Measurements from ENCODE around the gene KNOP1. TPM values are rescaled to one million over a fixed set of nuclear protein-coding genes. Genes with fewer than 3 reads are reported as not detected.

Gene KNOP1
- total RNA-seq, 1 experiment from 2014 or later: 99.0 TPM

GRCh38 chr16:19678804-19679203 is 39.2 kb downstream of the KNOP1 start:
- DNase-seq: no peak
- H3K27me3 Mint-ChIP-seq (ENCODE audit: unreplicated experiment): no peaks in the 10 kb centered on the region
- H3K36me3 Mint-ChIP-seq (ENCODE audit: insufficient read depth, unreplicated experiment): peaks cover 7% of the 10 kb centered on the region
- CTCF ChIA-PET: no interaction called here
- intact Hi-C loops (cut with micrococcal nuclease; ENCODE audit: unreplicated experiment): no loop called here
- H3K27ac Mint-ChIP-seq (ENCODE audit: unreplicated experiment): no peak overlapping the region
- no peak for TF ChIP-seq CTCF (IDR thresholded peaks at IDR 0.05; ENCODE audit: unreplicated experiment)
- H3K4me3 Mint-ChIP-seq (ENCODE audit: low read depth, unreplicated experiment): no peak overlapping the region
- H3K4me1 Mint-ChIP-seq (ENCODE audit: low read depth, unreplicated experiment): peaks cover 13% of the 10 kb centered on the region
- no peaks in the 10 kb centered on the region for H3K9me3 Mint-ChIP-seq (ENCODE audit: low read depth, unreplicated experiment)
- BruUV-seq (replicated peaks): no TSS peak

- Mint-ChIP-seq H3K36me3 (ENCODE audit: insufficient read depth, unreplicated experiment) (peaks cover 7% of the 10 kb centered on the region), H3K27ac (ENCODE audit: unreplicated experiment) (peak overlapping the region; percentile 58), H3K4me3 (ENCODE audit: low read depth, unreplicated experiment) (no peak overlapping the region), H3K27me3 (ENCODE audit: unreplicated experiment) (no peaks in the 10 kb centered on the region), H3K9me3 (ENCODE audit: low read depth, unreplicated experiment) (no peaks in the 10 kb centered on the region), H3K4me1 (ENCODE audit: low read depth, unreplicated experiment) (peaks cover 13% of the 10 kb centered on the region)
- CTCF ChIA-PET: interaction anchor here (0.5 to 1.0 kb wide), 3 partner anchors 12 to 249 kb away, joined by 3 to 5 read pairs (median 3); no protein-coding TSS in a partner anchor
- intact Hi-C loops (cut with micrococcal nuclease; ENCODE audit: unreplicated experiment): no loop called here
- BruUV-seq (replicated peaks): no TSS peak
- no peak for DNase-seq
- TF ChIP-seq CTCF (IDR thresholded peaks at IDR 0.05; ENCODE audit: unreplicated experiment): no peak
Measured at GRCh38 chr16:19677402-19677801, 40.6 kb downstream of the KNOP1 start.

GRCh38 chr16:19674485-19674884 is 43.5 kb downstream of the KNOP1 start:
- intact Hi-C loops (cut with micrococcal nuclease; ENCODE audit: unreplicated experiment): no loop called here
- no TSS peak for BruUV-seq (replicated peaks)
- H3K4me3 Mint-ChIP-seq (ENCODE audit: low read depth, unreplicated experiment): no peak overlapping the region
- no peak for TF ChIP-seq CTCF (IDR thresholded peaks at IDR 0.05; ENCODE audit: unreplicated experiment)
- H3K27me3 Mint-ChIP-seq (ENCODE audit: unreplicated experiment): no peaks in the 10 kb centered on the region
- no peak for DNase-seq
- no peaks in the 10 kb centered on the region for H3K4me1 Mint-ChIP-seq (ENCODE audit: low read depth, unreplicated experiment)
- H3K9me3 Mint-ChIP-seq (ENCODE audit: low read depth, unreplicated experiment): no peaks in the 10 kb centered on the region
- H3K36me3 Mint-ChIP-seq (ENCODE audit: insufficient read depth, unreplicated experiment): no peaks in the 10 kb centered on the region
- H3K27ac Mint-ChIP-seq (ENCODE audit: unreplicated experiment): no peak overlapping the region
- CTCF ChIA-PET: interaction anchor here (0.7 kb wide), 1 partner anchor 1838 kb away, joined by 12 read pairs; no protein-coding TSS in a partner anchor

- no peaks in the 10 kb centered on the region for H3K9me3 Mint-ChIP-seq (ENCODE audit: low read depth, unreplicated experiment)
- H3K4me3 Mint-ChIP-seq (ENCODE audit: low read depth, unreplicated experiment): no peak overlapping the region
- no peaks in the 10 kb centered on the region for H3K27me3 Mint-ChIP-seq (ENCODE audit: unreplicated experiment)
- no TSS peak for BruUV-seq (replicated peaks)
- H3K27ac Mint-ChIP-seq (ENCODE audit: unreplicated experiment): no peak overlapping the region
- H3K36me3 Mint-ChIP-seq (ENCODE audit: insufficient read depth, unreplicated experiment): no peaks in the 10 kb centered on the region
- H3K4me1 Mint-ChIP-seq (ENCODE audit: low read depth, unreplicated experiment): no peaks in the 10 kb centered on the region
- no peak for TF ChIP-seq CTCF (IDR thresholded peaks at IDR 0.05; ENCODE audit: unreplicated experiment)
- no peak for DNase-seq
- CTCF ChIA-PET: no interaction called here
- intact Hi-C loops (cut with micrococcal nuclease; ENCODE audit: unreplicated experiment): no loop called here
Measured at GRCh38 chr16:19672378-19672777, 45.6 kb downstream of the KNOP1 start.

Measured in Calu3 (cell line).